ENCODE results near the gene SERINC2. TPM values are rescaled to one million over a fixed set of nuclear protein-coding genes. Genes with fewer than 3 reads are reported as not detected.

The SERINC2 gene
- total and polyA plus RNA-seq, 2 of the 4 experiments (the other 2 are of a cell fraction) = 2.0 to 59.5 TPM

DNA sequence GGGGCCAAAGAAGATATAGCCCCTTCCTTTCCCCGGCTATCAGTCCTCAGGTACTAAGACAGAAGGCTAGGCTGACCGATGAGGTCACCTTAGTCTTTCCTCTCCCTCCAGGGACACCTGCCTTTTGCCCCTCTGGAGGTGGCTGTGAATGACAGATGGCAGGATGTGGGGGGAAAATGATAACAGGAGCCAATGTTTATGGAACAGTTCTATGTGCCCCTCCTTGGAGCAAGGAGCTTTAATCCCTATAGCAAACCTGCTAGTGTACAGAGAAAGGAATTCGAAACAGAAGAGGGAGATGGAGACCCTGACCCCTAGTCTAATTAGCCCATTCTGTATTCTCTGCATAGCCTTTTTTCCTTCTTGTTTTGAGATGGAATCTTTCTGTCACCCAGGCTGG is 28.1 kb downstream of the SERINC2 start:
- Histone ChIP-seq H3K27ac (ENCODE audit: insufficient read depth, low read length) (no peak overlapping the region), H2BK5ac (ENCODE audit: low read depth, low read length, poor library complexity, severe bottlenecking) (no peak overlapping the region), H2BK15ac (ENCODE audit: low read depth, low read length) (no peak overlapping the region), H3K27me3 (ENCODE audit: control insufficient read depth, insufficient read depth, low read length) (peaks cover 18% of the 10 kb centered on the region), H4K5ac (ENCODE audit: low read depth, low read length) (no peak overlapping the region), H2AFZ (replicated peaks; ENCODE audit: low read length, poor library complexity) (no peak overlapping the region), H3K9ac (ENCODE audit: low read depth, low read length) (no peak overlapping the region), H2AK9ac (replicated peaks; ENCODE audit: low read depth, low read length, poor library complexity) (no peak overlapping the region), H3K4me3 (ENCODE audit: insufficient read depth, low read depth, low read length) (no peak overlapping the region), H3K9me3 (ENCODE audit: control insufficient read depth, insufficient read depth, low read length) (peaks cover 10% of the 10 kb centered on the region), H3K4me2 (ENCODE audit: low read depth, low read length) (no peak overlapping the region), H3K79me1 (ENCODE audit: low read depth in 1 of 2, low read length in 2 of 2) (no peaks in the 10 kb centered on the region), H2BK120ac (ENCODE audit: low read depth, low read length) (no peak overlapping the region), H4K8ac (ENCODE audit: low read depth in 2 of 2, low read length in 2 of 2) (no peak overlapping the region), H3K9me1 (ENCODE audit: insufficient read depth, low read length) (no peaks in the 10 kb centered on the region), H3K23ac (ENCODE audit: low read depth, low read length) (no peak overlapping the region), H3K4ac (ENCODE audit: low read depth, low read length) (no peak overlapping the region), H2AK5ac (ENCODE audit: low read depth, low read length) (no peak overlapping the region), H2BK20ac (ENCODE audit: low read depth, low read length) (no peak overlapping the region), H3K56ac (ENCODE audit: extremely low read depth, insufficient read depth, low read length) (no peak overlapping the region), H4K20me1 (ENCODE audit: insufficient read depth, low read length) (peaks cover 5% of the 10 kb centered on the region; the same call in 1 of the 2 replicates), H3K36me3 (ENCODE audit: control insufficient read depth, insufficient read depth, low read length) (no peaks in the 10 kb centered on the region), H3K4me1 (ENCODE audit: control insufficient read depth, insufficient read depth, low read length) (no peaks in the 10 kb centered on the region), H3K14ac (replicated peaks; ENCODE audit: low read depth, low read length) (no peak overlapping the region), H3K18ac (ENCODE audit: low read depth, low read length) (no peak overlapping the region), H4K91ac (ENCODE audit: insufficient read depth, low read depth, low read length) (no peak overlapping the region)
- BruUV-seq (replicated peaks) = no TSS peak
- CTCF ChIA-PET = no interaction called here
- intact Hi-C loops (cut with micrococcal nuclease) = no loop called here
- dilution Hi-C loops (cut with HindIII; ENCODE audit: low sequenced_read_pairs, unreplicated experiment) = no loop called here
- POLR2A ChIA-PET (ENCODE audit: unreplicated experiment) = no interaction called here
- in situ Hi-C loops (cut with MboI; ENCODE audit: low sequenced_read_pairs) = no loop called here
- ATAC-seq (ENCODE audit: low read depth) (no peak), DNase-seq (no peak)
- WGBS, 2 experiments (ENCODE audit: extremely low coverage in 2 of 2, insufficient read length in 1 of 2) = no CpG with 5 or more reads among the region's 3 CpGs
- TF ChIP-seq MAZ (IDR thresholded peaks at IDR 0.05; ENCODE audit: borderline replicate concordance, low read depth, low read length) (no peak), SMC3 (IDR thresholded peaks at IDR 0.05; ENCODE audit: low read depth, low read length) (no peak)

Measured in IMR-90 (cell line).